HepG2 (cell line): ENCODE results near the gene CHDH. TPM values are rescaled to one million over a fixed set of nuclear protein-coding genes. Genes with fewer than 3 reads are reported as not detected.

ENCODE experiments used
- ATF7-NPFF ChIP-seq: sonication (generic); formaldehyde crosslinking; IDR thresholded peaks from 2 replicates; pipeline ENCODE4 v1.8.1; 2023; ENCODE audit warnings: mild to moderate bottlenecking, low read depth, missing genetic modification reagents, moderate library complexity
- BRD4 ChIP-seq: sonication (generic); formaldehyde crosslinking; IDR thresholded peaks from 2 replicates; pipeline ENCODE4 v1.4.0; 2020; ENCODE audit warnings: missing genetic modification reagents
- ELF3 ChIP-seq: IDR thresholded peaks from 2 replicates; pipeline ENCODE4 v1.6.1; 2016; ENCODE audit warnings: missing genetic modification reagents, missing compliant biosample characterization
- ETS1 ChIP-seq: sonication (generic); formaldehyde crosslinking; IDR thresholded peaks from 2 replicates; pipeline ENCODE4 v1.4.0; 2020; ENCODE audit warnings: missing genetic modification reagents
- FOXO1 ChIP-seq: sonication (generic); formaldehyde crosslinking; IDR thresholded peaks from 2 replicates; pipeline ENCODE4 v1.4.0; 2020; ENCODE audit warnings: missing genetic modification reagents
- GABPA ChIP-seq, 2 experiments: IDR thresholded peaks; 2 replicates each; pipeline ENCODE4 v1.6.1; 2011 to 2016; ENCODE audit warnings: low read depth in 2 of 2, low read length in 1 of 2, missing biosample characterization in 1 of 2, missing genetic modification characterization in 1 of 2
- HDAC1 ChIP-seq: sonication (generic); formaldehyde crosslinking; IDR thresholded peaks from 2 replicates; pipeline ENCODE4 v1.5.1; 2020; ENCODE audit warnings: mild to moderate bottlenecking, missing genetic modification reagents
- HDAC2 ChIP-seq: sonication (generic); formaldehyde crosslinking; IDR thresholded peaks from 2 replicates; pipeline ENCODE4 v1.4.0; 2020; ENCODE audit warnings: missing genetic modification reagents
- IRX3 ChIP-seq: sonication (generic); formaldehyde crosslinking; IDR thresholded peaks from 2 replicates; pipeline ENCODE4 v1.8.1; 2023; ENCODE audit warnings: mild to moderate bottlenecking, low read depth, missing genetic modification reagents, borderline replicate concordance
- JARID2 ChIP-seq: sonication (generic); formaldehyde crosslinking; IDR thresholded peaks from 2 replicates; pipeline ENCODE4 v1.8.1; 2023; ENCODE audit warnings: missing genetic modification reagents, inconsistent platforms; ENCODE audit not compliant: insufficient replicate concordance
- KDM4B ChIP-seq: sonication (generic); formaldehyde crosslinking; IDR thresholded peaks from 2 replicates; pipeline ENCODE4 v1.4.0; 2020; ENCODE audit warnings: missing genetic modification reagents
- KLF9 ChIP-seq: IDR thresholded peaks from 2 replicates; pipeline ENCODE4 v1.6.1; 2016; ENCODE audit warnings: low read depth
- MXI1 ChIP-seq: IDR thresholded peaks from 3 replicates; pipeline ENCODE4 v1.6.1; 2012; ENCODE audit warnings: low read depth, low read length, inconsistent platforms, borderline replicate concordance
- POGK ChIP-seq: sonication (generic); formaldehyde crosslinking; conservative IDR thresholded peaks from 2 replicates; pipeline ENCODE4 v1.8.0; 2022; ENCODE audit warnings: mild to moderate bottlenecking, moderate library complexity, missing genetic modification reagents
- REL ChIP-seq: sonication (generic); formaldehyde crosslinking; conservative IDR thresholded peaks from 2 replicates; pipeline ENCODE4 v1.8.0; 2022; ENCODE audit warnings: mild to moderate bottlenecking, missing genetic modification reagents, moderate library complexity
- RFXANK ChIP-seq: IDR thresholded peaks from 2 replicates; pipeline ENCODE4 v1.6.1; 2016
- ZNF296 ChIP-seq: sonication (generic); formaldehyde crosslinking; conservative IDR thresholded peaks from 2 replicates; pipeline ENCODE4 v1.5.0; 2020; ENCODE audit warnings: mild to moderate bottlenecking, missing genetic modification reagents
- ZNF383 ChIP-seq: sonication (generic); formaldehyde crosslinking; IDR thresholded peaks from 2 replicates; pipeline ENCODE4 v1.4.0; 2020; ENCODE audit warnings: missing genetic modification reagents, mild to moderate bottlenecking, borderline replicate concordance
- ZNF558 ChIP-seq: sonication (generic); formaldehyde crosslinking; IDR thresholded peaks from 2 replicates; pipeline ENCODE4 v1.9.0; 2022; ENCODE audit warnings: mild to moderate bottlenecking, missing genetic modification reagents, borderline replicate concordance
- ZNF598 ChIP-seq: sonication (generic); formaldehyde crosslinking; IDR thresholded peaks from 2 replicates; pipeline ENCODE4 v1.5.1; 2020; ENCODE audit warnings: mild to moderate bottlenecking, missing genetic modification reagents, borderline replicate concordance
- ZNF674 ChIP-seq: sonication (generic); formaldehyde crosslinking; IDR thresholded peaks from 2 replicates; pipeline ENCODE4 v1.5.0; 2020; ENCODE audit warnings: low read depth, mild to moderate bottlenecking, missing genetic modification reagents
- ZNF720 ChIP-seq: sonication (generic); formaldehyde crosslinking; IDR thresholded peaks from 2 replicates; pipeline ENCODE4 v1.4.0; 2020; ENCODE audit warnings: missing genetic modification reagents
- ZNF768 ChIP-seq: sonication (generic); formaldehyde crosslinking; IDR thresholded peaks from 2 replicates; pipeline ENCODE4 v1.4.0; 2020; ENCODE audit warnings: missing genetic modification reagents
- ZNF83 ChIP-seq: sonication (generic); formaldehyde crosslinking; IDR thresholded peaks from 2 replicates; pipeline ENCODE4 v1.4.0; 2020; ENCODE audit warnings: missing genetic modification reagents, mild to moderate bottlenecking, borderline replicate concordance
- ZUFSP ChIP-seq: sonication (generic); formaldehyde crosslinking; IDR thresholded peaks from 2 replicates; pipeline ENCODE4 v1.9.0; 2021; ENCODE audit warnings: missing genetic modification reagents, mild to moderate bottlenecking, borderline replicate concordance
- polyA plus RNA-seq, 8 experiments: library from polyadenylated mRNA; depleted of rRNA in 3 of 8; stranded (reverse) in 7 of 8; unstranded in 1 of 8; fragments of >200 nt; fragmentation: Illumina TruSeq in 4 of 8; extraction: Trizol in 4 of 8; gene quantifications; 2 replicates each; pipeline versions ENCODE4 v1.2.1 to v1.2.3, GENCODE V29; 2011 to 2016; ENCODE audit warnings: low read depth in 4 of 8, missing spikeins in 1 of 8, mixed read lengths in 1 of 8; ENCODE audit not compliant: insufficient read depth in 1 of 8
- total RNA-seq, 5 experiments: library from RNA; depleted of rRNA; stranded (reverse); fragments of >200 nt; fragmentation: Illumina TruSeq; extraction: Trizol; gene quantifications; 2 replicates each; pipeline ENCODE4 v1.2.3, GENCODE V29; 2016; ENCODE audit warnings: low read depth in 1 of 5

CHDH gene
- total and polyA plus RNA-seq, 2 of the 13 experiments (the other 11 are each of a cell fraction or from before 2014, with no cell fraction given): 28.1 to 48.9 TPM

GRCh38 chr3:53846134-53846850, at the start of gene CHDH, which contains the start of gene IL17RB (continued):
- TF ChIP-seq FOXO1 (peak; percentile 68), ZNF83 (CRISPR knock-in tag) (no peak), ATF7-NPFF (CRISPR knock-in tag) (peak; percentile 86), GABPA (IDR thresholded peaks at IDR 0.05; ENCODE audit: low read depth, low read length) (no peak), GABPA (CRISPR knock-in tag; IDR thresholded peaks at IDR 0.05; ENCODE audit: low read depth) (no peak), RFXANK (CRISPR knock-in tag) (0 out of 2 replicates have a peak, but pooled peaks have one; percentile 73), HDAC1 (peak; percentile 81), HDAC2 (CRISPR knock-in tag) (peak; percentile 57; the same call in 1 of the 2 replicates), IRX3 (CRISPR knock-in tag) (peak; percentile 95), POGK (CRISPR knock-in tag) (peak; percentile 91), ETS1 (CRISPR knock-in tag) (peak; percentile 54; the same call in 1 of the 2 replicates), ZNF674 (CRISPR knock-in tag) (peak; percentile 91; the same call in 1 of the 2 replicates), MXI1 (peak; percentile 88; the same call in 2 of the 3 replicates), ZNF598 (peak; percentile 76; the same call in 1 of the 2 replicates), ZNF558 (CRISPR knock-in tag) (no peak; the same call in 1 of the 2 replicates), ZNF296 (CRISPR knock-in tag) (0 out of 2 replicates have a peak, but pooled peaks have one; percentile 35), BRD4 (CRISPR knock-in tag) (peak; percentile 75), KLF9 (CRISPR knock-in tag) (no peak), JARID2 (CRISPR knock-in tag) (no peak), ZNF720 (no peak), ZUFSP (CRISPR knock-in tag) (peak; percentile 65; the same call in 1 of the 2 replicates), REL (CRISPR knock-in tag) (peak; percentile 74; the same call in 1 of the 2 replicates), ZNF768 (peak; percentile 75), ELF3 (peak; percentile 34; the same call in 1 of the 2 replicates), KDM4B (0 out of 2 replicates have a peak, but pooled peaks have one; percentile 83), ZNF383 (CRISPR knock-in tag) (no peak)
